HG03432 (cell line): Measurements from ENCODE around the gene UPP2.

Experiments
- ATAC-seq: cut with Tn5 transposase; IDR thresholded peaks from one replicate; pipeline ENCODE4 v1.9.1; 2021; ENCODE audit warnings: mild to moderate bottlenecking, moderate library complexity; ENCODE audit not compliant: unreplicated experiment

Gene UPP2

GRCh38 chr2:158103411-158104012, 1.8 kb downstream of the UPP2 start:
- no peak for ATAC-seq

DNA sequence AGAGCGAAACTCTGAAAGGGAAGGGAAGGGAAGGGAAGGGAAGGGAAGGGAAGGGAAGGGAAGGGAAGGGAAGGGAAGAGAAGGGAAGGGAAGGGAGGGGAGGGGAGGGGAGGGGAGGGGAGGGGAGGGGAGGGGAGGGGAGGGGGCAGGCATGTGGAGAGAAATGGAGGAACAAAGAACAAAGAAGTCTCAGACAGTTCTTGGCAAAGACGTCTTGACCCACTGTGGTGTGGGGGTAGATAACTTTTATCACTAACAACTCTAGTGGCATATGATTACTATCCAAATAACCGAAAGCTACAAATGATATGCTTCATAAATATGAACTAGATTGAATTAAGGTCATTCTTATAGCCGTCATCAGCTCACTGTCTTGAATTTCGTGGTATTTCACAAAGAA, 3.2 kb downstream of the UPP2 start:
- no peak for ATAC-seq

- no peak for ATAC-seq
Observed at GRCh38 chr2:158112992-158113391, 11.3 kb downstream of the UPP2 start.

- ATAC-seq: no peak
Observed at GRCh38 chr2:158113741-158114295, 12.1 kb downstream of the UPP2 start.

GRCh38 chr2:158114516-158114915, 12.8 kb downstream of the UPP2 start:
- no peak for ATAC-seq

DNA sequence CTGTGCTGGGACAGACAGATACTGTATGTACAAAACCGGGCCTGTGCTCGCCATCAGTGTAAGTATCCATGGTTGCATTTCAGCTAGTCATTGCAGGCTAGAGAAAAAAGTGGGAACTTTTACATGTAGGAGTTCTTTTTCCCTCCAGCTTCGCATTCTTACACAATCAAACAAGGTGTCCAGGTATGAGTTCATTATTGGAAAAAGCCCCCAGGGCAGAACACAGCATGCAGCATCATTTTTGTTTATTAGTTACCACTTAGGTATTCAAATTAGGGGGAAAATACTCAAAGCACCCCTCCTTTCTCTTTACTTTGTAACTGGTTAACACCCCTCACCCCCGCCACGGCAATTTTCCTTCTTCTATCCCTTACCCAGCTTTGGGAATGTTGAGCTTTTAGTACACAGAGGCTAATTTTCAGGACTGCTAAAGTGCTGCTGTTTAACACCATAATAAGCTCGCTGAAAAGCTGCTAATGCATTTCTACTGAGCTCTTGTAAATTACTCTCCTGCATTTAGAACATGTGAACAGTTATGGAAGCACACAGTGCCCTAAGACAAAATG, 13.6 kb downstream of the UPP2 start:
- no peak for ATAC-seq

GRCh38 chr2:158116936-158117335, 15.3 kb downstream of the UPP2 start:
- no peak for ATAC-seq

- ATAC-seq: no peak
Observed at GRCh38 chr2:158120102-158120501, 18.4 kb downstream of the UPP2 start.

- no peak for ATAC-seq
Observed at GRCh38 chr2:158120664-158121641, 19.3 kb downstream of the UPP2 start.

GRCh38 chr2:158124896-158125295, 23.2 kb downstream of the UPP2 start:
- ATAC-seq: no peak

DNA sequence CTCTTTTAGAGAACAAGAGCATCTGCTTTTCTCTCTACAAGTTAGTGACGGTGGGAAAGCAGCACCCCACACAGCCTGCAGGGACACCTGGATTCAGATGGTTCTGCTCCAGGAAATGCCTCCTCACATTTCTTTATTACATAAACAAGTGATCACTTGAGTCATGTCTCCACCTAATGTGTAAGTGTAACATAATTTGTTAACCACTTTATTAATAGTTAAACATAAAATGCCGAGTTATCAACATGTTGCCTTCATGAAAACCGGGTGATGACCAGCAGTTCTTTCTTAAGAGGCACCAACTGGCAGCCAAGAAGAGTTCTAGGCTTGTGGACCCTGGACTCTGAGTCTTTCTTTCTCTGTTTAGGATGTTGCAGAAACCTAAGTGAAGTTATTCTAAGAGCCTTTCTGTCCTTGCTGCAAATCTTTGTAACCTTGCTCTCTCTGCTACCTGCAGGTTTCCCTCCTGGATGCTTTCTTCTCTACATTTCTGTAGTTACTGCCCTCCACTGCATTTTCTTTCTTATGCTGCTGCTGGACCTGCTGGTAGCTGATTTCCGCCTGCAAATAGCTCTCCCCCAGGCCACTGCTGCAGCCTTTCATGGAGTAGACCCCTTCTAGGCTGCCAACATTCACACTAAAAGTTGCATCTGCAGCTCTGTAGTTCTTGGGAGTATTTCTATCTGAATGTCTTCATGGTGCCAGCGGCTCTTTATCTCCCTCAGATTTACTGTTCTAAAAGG, 24.3 kb downstream of the UPP2 start:
- ATAC-seq: no peak

DNA sequence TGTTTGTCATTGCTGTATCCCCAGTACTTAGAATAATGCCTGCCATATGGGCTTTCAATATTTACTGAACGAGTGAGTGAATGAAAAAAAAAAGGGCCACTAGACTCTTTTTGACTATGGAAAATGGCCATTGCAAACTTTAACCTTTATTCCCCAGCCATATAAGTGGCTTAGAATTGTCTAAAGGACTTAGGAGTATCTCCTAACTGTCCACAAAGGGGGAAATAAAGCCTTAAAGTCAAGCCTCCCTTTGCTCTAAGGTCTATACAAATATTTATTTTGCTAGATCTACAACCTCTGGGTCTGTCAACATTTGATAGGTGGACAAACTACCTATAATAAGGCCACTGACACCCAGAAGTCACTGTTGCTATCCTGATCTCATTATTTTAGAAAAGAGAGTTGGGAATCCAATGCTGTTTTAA, 25.7 kb downstream of the UPP2 start:
- ATAC-seq: no peak

DNA sequence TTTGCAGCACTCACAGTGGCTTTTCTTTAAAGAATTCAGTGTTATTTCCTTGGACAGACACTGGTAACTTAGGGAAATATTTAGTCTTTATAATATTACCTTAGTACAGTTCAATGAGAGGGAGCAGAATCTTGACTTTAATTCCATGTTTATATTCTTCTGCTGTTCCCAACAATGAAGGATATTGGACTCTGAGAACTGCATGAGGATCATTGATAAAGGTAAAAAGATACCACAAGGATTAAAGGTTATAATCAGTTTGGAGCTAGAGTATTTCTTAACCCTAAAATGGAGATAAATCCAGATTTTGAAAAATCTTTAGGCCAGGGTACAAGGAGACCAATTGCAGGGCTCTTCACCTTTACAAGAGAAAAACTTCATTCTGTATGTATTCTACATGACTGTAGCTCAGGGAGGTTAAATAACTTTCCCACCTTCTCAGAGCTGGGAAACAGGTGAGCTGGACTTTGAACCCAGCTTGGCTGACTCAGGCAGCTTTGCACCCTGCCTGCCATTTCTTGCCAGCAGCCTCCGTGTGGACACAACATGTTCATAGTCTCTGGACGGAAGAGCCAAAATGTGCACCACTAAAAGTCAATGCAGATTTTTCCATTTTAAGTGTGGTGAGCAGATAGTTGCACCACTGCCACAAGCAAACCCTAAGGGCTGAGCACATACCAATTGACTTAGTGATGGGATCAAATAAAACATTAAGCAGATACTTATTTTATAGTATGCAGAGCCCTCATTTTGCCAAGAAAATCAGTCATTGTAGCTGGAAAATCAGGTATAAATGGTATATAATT, 26.7 kb downstream of the UPP2 start:
- ATAC-seq: no peak

DNA sequence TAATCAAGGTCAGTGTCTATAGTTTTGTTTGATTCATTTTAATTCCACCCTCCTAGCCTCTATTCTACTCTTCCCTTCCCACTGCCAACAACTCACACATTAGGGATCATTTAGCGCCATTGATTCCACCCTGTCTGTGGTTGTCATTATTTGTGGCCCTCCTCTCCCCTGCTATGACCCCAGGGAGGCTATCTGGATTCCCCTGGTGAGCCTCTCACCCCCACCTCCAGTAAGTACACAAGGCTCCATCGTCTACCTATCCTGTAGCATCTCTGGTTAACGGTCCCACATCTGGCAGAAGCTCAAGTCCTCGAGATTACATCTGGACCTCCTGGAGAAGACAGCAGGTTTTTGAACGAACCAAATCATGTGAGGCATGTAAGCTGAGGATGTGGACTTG, 27.4 kb downstream of the UPP2 start:
- ATAC-seq: no peak

GRCh38 chr2:158130832-158131473, 29.3 kb downstream of the UPP2 start:
- no peak for ATAC-seq

GRCh38 chr2:158131483-158131912, 29.8 kb downstream of the UPP2 start:
- no peak for ATAC-seq

GRCh38 chr2:158131919-158132566, 30.4 kb downstream of the UPP2 start:
- ATAC-seq: no peak

DNA sequence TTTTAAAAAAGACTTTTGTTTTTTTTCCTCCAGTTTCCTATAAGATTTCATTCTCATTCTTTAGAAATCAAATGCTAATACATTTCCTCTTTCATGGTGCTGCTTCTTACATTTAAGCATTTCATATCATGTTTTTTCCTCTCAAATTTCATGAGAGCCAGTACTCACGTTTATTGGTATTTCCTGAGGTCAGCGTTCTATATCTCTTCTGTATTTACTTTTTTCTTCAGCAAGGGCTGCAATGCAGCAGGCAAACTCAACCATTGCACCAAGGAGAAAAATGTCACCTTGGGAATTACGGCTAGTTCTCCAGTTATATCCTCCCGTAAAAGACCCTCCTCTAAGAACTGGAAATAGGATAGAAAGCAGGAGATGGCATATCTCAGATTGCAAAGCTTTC, 32.4 kb downstream of the UPP2 start:
- ATAC-seq: no peak

- no peak for ATAC-seq
Observed at GRCh38 chr2:158134655-158135054, 33.0 kb downstream of the UPP2 start.
